HepG2 (cell line): ENCODE measurements around the gene SYNE1. TPM values are rescaled to one million over a fixed set of nuclear protein-coding genes. Genes with fewer than 3 reads are reported as not detected.

Source experiments
- ATAC-seq: fragments of 200-7000 bp; cut with Tn5 transposase; 3 replicates; pipeline ENCODE4 v1.9.1; 2020; ENCODE audit warnings: mild to moderate bottlenecking, moderate library complexity
- BruUV-seq: library from RNA; stranded (reverse); fragments of 400-500 nt; replicated peaks from 2 replicates; lab custom pipeline; 2021; lab: Mats Ljungman, UMichigan
- CTCF ChIA-PET: fragments of 300-600 bp; formaldehyde crosslinking; extraction: SDS; loops from one replicate; lab custom pipeline; 2021; ENCODE audit warnings: low total read pairs, inconsistent platforms, low intra/inter-chr PET ratio; lab: Yijun Ruan, JAX
- POLR2A ChIA-PET: fragments of 350-600 bp; sonication (Branson Sonifier 250); formaldehyde crosslinking; loops from one replicate; lab custom pipeline; 2020; ENCODE audit warnings: antibody characterized with exemption, inconsistent platforms; lab: Yijun Ruan, JAX
- DNase-seq: peaks from one replicate; pipeline ENCODE4 v3.0.0-alpha.2; 2015; ENCODE audit warnings: low spot score
- FAIRE-seq: peaks from 3 replicates; lab custom pipeline; 2011; peaks lifted over from hg19 to GRCh38; lab: Jason Lieb, UNC
- H2AFZ ChIP-seq: one replicate; pipeline ENCODE4 v1.6.1; 2011; ENCODE audit warnings: low read length, inconsistent platforms
- H3K27ac ChIP-seq: fragments of 300-600 bp; 3 replicates; pipeline ENCODE4 v1.8.0; 2011; ENCODE audit warnings: mixed run types, mild to moderate bottlenecking, mixed read lengths, low read length, inconsistent platforms; ENCODE audit not compliant: insufficient read depth; ENCODE audit errors: extremely low read length
- H3K27me3 ChIP-seq, 2 experiments: fragments of 200-600 bp in 1 of 2; 2 replicates in 1 of 2; 3 replicates in 1 of 2; pipeline versions ENCODE4 v1.6.0 to v1.8.0; 2011; ENCODE audit warnings: low read length in 2 of 2, mild to moderate bottlenecking in 2 of 2, moderate library complexity in 2 of 2, inconsistent platforms in 1 of 2; ENCODE audit not compliant: insufficient read depth in 2 of 2, control insufficient read depth in 1 of 2
- H3K36me3 ChIP-seq, 2 experiments: fragments of 200-600 bp in 1 of 2; replicated peaks in 1 of 2; 2 replicates in 1 of 2; 3 replicates in 1 of 2; pipeline versions ENCODE4 v1.5.1 to v1.8.0; 2011; ENCODE audit warnings: low read length in 2 of 2, inconsistent platforms in 1 of 2; ENCODE audit not compliant: insufficient read depth in 2 of 2, control insufficient read depth in 1 of 2
- H3K4me1 ChIP-seq: 2 replicates; pipeline ENCODE4 v1.5.1; 2012; ENCODE audit warnings: low read length, inconsistent platforms; ENCODE audit not compliant: insufficient read depth
- H3K4me2 ChIP-seq: 2 replicates; pipeline ENCODE4 v1.6.0; 2011; ENCODE audit warnings: low read depth, low read length, inconsistent platforms
- H3K4me3 ChIP-seq, 3 experiments: fragments of 200-600 bp in 1 of 3; sonication (generic), shearing (Covaris generic) in 1 of 3; replicated peaks in 1 of 3; 2 replicates each; pipeline ENCODE4 v1.5.1; 2011 to 2016; ENCODE audit warnings: low read length in 3 of 3, inconsistent platforms in 2 of 3, low read depth in 2 of 3, mild to moderate bottlenecking in 2 of 3, control low read depth in 1 of 3, mixed read lengths in 1 of 3; ENCODE audit not compliant: insufficient read depth in 1 of 3
- H3K79me2 ChIP-seq: one replicate; pipeline ENCODE4 v1.6.1; 2011; ENCODE audit warnings: low read length, inconsistent platforms; ENCODE audit not compliant: insufficient read depth
- H3K9ac ChIP-seq: 2 replicates; pipeline ENCODE4 v1.6.0; 2011; ENCODE audit warnings: mild to moderate bottlenecking, low read depth, low read length, inconsistent platforms; ENCODE audit not compliant: insufficient read depth
- H3K9me3 ChIP-seq: 2 replicates; pipeline ENCODE4 v1.5.1; 2012; ENCODE audit warnings: mild to moderate bottlenecking, low read length
- H4K20me1 ChIP-seq: 2 replicates; pipeline ENCODE4 v1.6.0; 2011; ENCODE audit warnings: inconsistent platforms, mild to moderate bottlenecking, low read length, moderate library complexity; ENCODE audit not compliant: insufficient read depth
- GTF3A ChIP-seq: sonication (generic); formaldehyde crosslinking; conservative IDR thresholded peaks from 2 replicates; pipeline ENCODE4 v1.4.0; 2020; ENCODE audit warnings: mild to moderate bottlenecking, missing genetic modification reagents
- KLF6 ChIP-seq: IDR thresholded peaks from 2 replicates; pipeline ENCODE4 v1.8.0; 2016; ENCODE audit warnings: missing biosample characterization, missing genetic modification reagents
- MLLT10 ChIP-seq: sonication (generic); formaldehyde crosslinking; IDR thresholded peaks from 2 replicates; pipeline ENCODE4 v1.4.0; 2020; ENCODE audit warnings: missing genetic modification reagents
- NFE2L2 ChIP-seq: fragments of 150-350 bp; IDR thresholded peaks from 2 replicates; pipeline ENCODE4 v1.6.1; 2014; ENCODE audit warnings: low read length
- ZNF251 ChIP-seq: sonication (generic); formaldehyde crosslinking; IDR thresholded peaks from 2 replicates; pipeline ENCODE4 v1.9.0; 2021; ENCODE audit warnings: mild to moderate bottlenecking, missing genetic modification reagents
- ZNF879 ChIP-seq: sonication (generic); formaldehyde crosslinking; IDR thresholded peaks from 2 replicates; pipeline ENCODE4 v1.8.1; 2023; ENCODE audit warnings: missing genetic modification reagents
- WGBS: methylation state at CpG from one replicate; pipeline ENCODE4 v1.1.6; 2017; ENCODE audit warnings: low lambda C conversion rate; 5-methylcytosine and 5-hydroxymethylcytosine counted together
- in situ Hi-C: cut with HindIII; loops from 2 replicates; pipeline ENCODE4 v1.10.0; 2017; ENCODE audit warnings: low pct_unique_long_range_greater_than_20kb; ENCODE audit not compliant: extremely low pct_ligation_motif_present
- intact Hi-C: fragments of 100-400 bp; cut with micrococcal nuclease; formaldehyde crosslinking; loops from one replicate; pipeline ENCODE4 v1.10.0; 2022; ENCODE audit not compliant: unreplicated experiment
- polyA plus RNA-seq, 8 experiments: library from polyadenylated mRNA; depleted of rRNA in 3 of 8; stranded (reverse) in 7 of 8; unstranded in 1 of 8; fragments of >200 nt; fragmentation: Illumina TruSeq in 4 of 8; extraction: Trizol in 4 of 8; gene quantifications; 2 replicates each; pipeline versions ENCODE4 v1.2.1 to v1.2.3, GENCODE V29; 2011 to 2016; ENCODE audit warnings: low read depth in 4 of 8, missing spikeins in 1 of 8, mixed read lengths in 1 of 8; ENCODE audit not compliant: insufficient read depth in 1 of 8
- total RNA-seq, 5 experiments: library from RNA; depleted of rRNA; stranded (reverse); fragments of >200 nt; fragmentation: Illumina TruSeq; extraction: Trizol; gene quantifications; 2 replicates each; pipeline ENCODE4 v1.2.3, GENCODE V29; 2016; ENCODE audit warnings: low read depth in 1 of 5
- TF ChIP-seq, protein P1 (sequence below): sonication (generic); formaldehyde crosslinking; conservative IDR thresholded peaks from 2 replicates; pipeline ENCODE4 v1.8.0; 2022; ENCODE audit warnings: missing genetic modification reagents
- TF ChIP-seq, protein P2 (sequence below): fragments of 450-650 bp; IDR thresholded peaks from 2 replicates; pipeline ENCODE4 v1.6.1; 2017; ENCODE audit warnings: mild to moderate bottlenecking
- TF ChIP-seq, protein P3 (sequence below): IDR thresholded peaks from 2 replicates; pipeline ENCODE4 v1.6.1; 2018; ENCODE audit warnings: missing genetic modification reagents

Gene SYNE1
- total and polyA plus RNA-seq, 2 of the 13 experiments (the other 11 are each of a cell fraction or from before 2014, with no cell fraction given), result 5.5 to 15.9 TPM

DNA sequence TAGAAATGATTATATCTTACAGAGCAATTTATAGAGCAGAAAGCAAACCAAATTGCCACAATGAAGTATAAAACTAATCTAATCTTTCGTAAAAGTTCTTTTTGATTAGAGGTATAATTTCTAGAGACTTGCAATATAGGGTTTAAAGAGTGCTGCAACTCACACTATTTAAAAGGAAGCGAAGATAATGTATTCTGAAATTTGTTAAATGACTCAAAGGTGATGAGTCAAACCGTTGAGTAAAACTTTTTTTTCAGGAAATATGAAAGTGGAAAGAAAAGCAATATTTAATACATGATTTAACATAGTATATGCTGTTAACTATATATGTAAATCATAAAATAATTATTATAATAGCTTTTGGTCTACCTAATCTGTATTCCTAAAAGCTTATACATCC lies 133.6 kb downstream of the SYNE1 start (continued):
- TF ChIP-seq, protein P1, sequence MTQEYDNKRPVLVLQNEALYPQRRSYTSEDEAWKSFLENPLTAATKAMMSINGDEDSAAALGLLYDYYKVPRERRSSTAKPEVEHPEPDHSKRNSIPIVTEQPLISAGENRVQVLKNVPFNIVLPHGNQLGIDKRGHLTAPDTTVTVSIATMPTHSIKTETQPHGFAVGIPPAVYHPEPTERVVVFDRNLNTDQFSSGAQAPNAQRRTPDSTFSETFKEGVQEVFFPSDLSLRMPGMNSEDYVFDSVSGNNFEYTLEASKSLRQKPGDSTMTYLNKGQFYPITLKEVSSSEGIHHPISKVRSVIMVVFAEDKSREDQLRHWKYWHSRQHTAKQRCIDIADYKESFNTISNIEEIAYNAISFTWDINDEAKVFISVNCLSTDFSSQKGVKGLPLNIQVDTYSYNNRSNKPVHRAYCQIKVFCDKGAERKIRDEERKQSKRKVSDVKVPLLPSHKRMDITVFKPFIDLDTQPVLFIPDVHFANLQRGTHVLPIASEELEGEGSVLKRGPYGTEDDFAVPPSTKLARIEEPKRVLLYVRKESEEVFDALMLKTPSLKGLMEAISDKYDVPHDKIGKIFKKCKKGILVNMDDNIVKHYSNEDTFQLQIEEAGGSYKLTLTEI, result no peak
- TF ChIP-seq KLF6, result no peak
- no peak for TF ChIP-seq ZNF251 (CRISPR knock-in tag)
- TF ChIP-seq, protein P2, sequence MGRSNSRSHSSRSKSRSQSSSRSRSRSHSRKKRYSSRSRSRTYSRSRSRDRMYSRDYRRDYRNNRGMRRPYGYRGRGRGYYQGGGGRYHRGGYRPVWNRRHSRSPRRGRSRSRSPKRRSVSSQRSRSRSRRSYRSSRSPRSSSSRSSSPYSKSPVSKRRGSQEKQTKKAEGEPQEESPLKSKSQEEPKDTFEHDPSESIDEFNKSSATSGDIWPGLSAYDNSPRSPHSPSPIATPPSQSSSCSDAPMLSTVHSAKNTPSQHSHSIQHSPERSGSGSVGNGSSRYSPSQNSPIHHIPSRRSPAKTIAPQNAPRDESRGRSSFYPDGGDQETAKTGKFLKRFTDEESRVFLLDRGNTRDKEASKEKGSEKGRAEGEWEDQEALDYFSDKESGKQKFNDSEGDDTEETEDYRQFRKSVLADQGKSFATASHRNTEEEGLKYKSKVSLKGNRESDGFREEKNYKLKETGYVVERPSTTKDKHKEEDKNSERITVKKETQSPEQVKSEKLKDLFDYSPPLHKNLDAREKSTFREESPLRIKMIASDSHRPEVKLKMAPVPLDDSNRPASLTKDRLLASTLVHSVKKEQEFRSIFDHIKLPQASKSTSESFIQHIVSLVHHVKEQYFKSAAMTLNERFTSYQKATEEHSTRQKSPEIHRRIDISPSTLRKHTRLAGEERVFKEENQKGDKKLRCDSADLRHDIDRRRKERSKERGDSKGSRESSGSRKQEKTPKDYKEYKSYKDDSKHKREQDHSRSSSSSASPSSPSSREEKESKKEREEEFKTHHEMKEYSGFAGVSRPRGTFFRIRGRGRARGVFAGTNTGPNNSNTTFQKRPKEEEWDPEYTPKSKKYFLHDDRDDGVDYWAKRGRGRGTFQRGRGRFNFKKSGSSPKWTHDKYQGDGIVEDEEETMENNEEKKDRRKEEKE, result no peak
- TF ChIP-seq GTF3A, result no peak
- TF ChIP-seq, protein P3, sequence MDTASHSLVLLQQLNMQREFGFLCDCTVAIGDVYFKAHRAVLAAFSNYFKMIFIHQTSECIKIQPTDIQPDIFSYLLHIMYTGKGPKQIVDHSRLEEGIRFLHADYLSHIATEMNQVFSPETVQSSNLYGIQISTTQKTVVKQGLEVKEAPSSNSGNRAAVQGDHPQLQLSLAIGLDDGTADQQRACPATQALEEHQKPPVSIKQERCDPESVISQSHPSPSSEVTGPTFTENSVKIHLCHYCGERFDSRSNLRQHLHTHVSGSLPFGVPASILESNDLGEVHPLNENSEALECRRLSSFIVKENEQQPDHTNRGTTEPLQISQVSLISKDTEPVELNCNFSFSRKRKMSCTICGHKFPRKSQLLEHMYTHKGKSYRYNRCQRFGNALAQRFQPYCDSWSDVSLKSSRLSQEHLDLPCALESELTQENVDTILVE (CRISPR knock-in tag), result no peak

DNA sequence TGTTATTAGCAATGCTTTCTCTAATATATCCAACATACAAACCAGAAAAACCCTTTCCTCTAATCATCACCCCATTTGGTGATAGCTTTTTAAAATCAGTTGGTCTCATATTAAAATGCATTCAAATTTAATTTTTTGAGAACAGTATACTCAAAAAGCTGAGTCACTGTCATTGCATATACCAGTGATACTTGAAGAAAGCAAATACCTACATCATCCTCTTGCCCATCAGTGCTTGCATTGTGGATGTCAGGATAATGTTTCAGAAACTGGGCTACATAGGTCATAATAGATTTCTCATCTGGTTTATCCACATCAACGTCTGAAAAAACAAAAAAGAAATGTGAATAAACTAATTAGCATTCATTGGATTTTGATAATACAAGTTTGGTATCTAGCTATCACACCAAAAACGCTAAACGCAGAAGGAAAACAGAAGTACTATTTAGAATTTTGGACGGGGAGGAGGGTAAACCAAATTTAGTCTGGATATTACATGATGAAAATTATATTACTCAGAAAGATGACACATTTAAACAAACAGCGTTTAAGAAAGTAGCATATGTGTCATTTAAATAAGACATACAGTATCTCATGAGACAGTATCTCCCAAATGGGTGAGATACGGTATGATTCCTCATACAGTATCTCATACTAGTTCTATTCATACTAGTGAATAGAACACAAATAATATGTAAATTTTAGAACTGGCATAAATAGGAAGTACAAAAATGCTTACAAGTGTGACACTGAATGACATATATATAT lies 134.6 kb downstream of the SYNE1 start:
- Histone ChIP-seq H3K79me2 (no peaks in the 10 kb centered on the region), H4K20me1 (no peaks in the 10 kb centered on the region), H3K36me3 (no peaks in the 10 kb centered on the region), H3K9me3 (no peaks in the 10 kb centered on the region), H2AFZ (no peak overlapping the region), H3K4me2 (no peak overlapping the region), H3K27me3 (no peaks in the 10 kb centered on the region), H3K27ac (no peak overlapping the region), H3K9ac (no peak overlapping the region), H3K4me3 (no peak overlapping the region), H3K4me1 (no peaks in the 10 kb centered on the region)
- in situ Hi-C loops, result no loop called here
- POLR2A ChIA-PET, result no interaction called here
- CTCF ChIA-PET, result no interaction called here
- TF ChIP-seq, protein P1, result no peak
- TF ChIP-seq NFE2L2 (peak; percentile 40; the same call in 1 of the 2 replicates), MLLT10 (CRISPR knock-in tag) (no peak), ZNF879 (no peak)
- FAIRE-seq, result no peak
- no peak for ATAC-seq
- BruUV-seq, result no TSS peak
- intact Hi-C loops, result no loop called here
- WGBS, result 10% methylated on average over 6 of the region's 6 CpGs
- DNase-seq, result no peak
